PC-9 (cell line): Measurements from ENCODE around the gene GDF7. TPM values are rescaled to one million over a fixed set of nuclear protein-coding genes. Genes with fewer than 3 reads are reported as not detected.

Experiments used
- BruUV-seq: library from RNA; stranded (reverse); fragments of 400-500 nt; replicated peaks from 2 replicates; lab custom pipeline; 2021; lab: Mats Ljungman, UMichigan
- CTCF ChIA-PET: fragments of 300-600 bp; sonication (Branson Sonifier 250); formaldehyde crosslinking; loops from one replicate; lab custom pipeline; 2022; ENCODE audit warnings: antibody characterized with exemption; lab: Charles Lee
- POLR2A ChIA-PET: fragments of 300-600 bp; sonication (Branson Sonifier 250); formaldehyde crosslinking; loops from one replicate; lab custom pipeline; 2022; ENCODE audit warnings: antibody characterized with exemption; ENCODE audit not compliant: unreplicated experiment; lab: Charles Lee
- DNase-seq, 2 experiments: peaks; one replicate each; pipeline versions ENCODE4 v3.0.0 to v3.0.0-alpha.2; 2015 to 2022; ENCODE audit warnings: mixed read lengths in 1 of 2
- H2AFZ ChIP-seq: fragments of 200-600 bp; sonication (generic); 2 replicates; pipeline ENCODE4 v1.8.1; 2017; ENCODE audit warnings: antibody characterized with exemption
- H3F3A ChIP-seq: fragments of 200-600 bp; sonication (generic); 2 replicates; pipeline ENCODE4 v1.8.1; 2017; ENCODE audit warnings: antibody characterized with exemption, mild to moderate bottlenecking, low read depth; ENCODE audit not compliant: insufficient read depth
- H3K27ac ChIP-seq: fragments of 200-600 bp; sonication (generic); 2 replicates; pipeline ENCODE4 v1.6.1; 2016; ENCODE audit warnings: mixed run types
- H3K27me3 ChIP-seq: fragments of 200-600 bp; sonication (generic); 2 replicates; pipeline ENCODE4 v1.6.1; 2016; ENCODE audit warnings: low read depth, mixed run types; ENCODE audit not compliant: insufficient read depth
- H3K36me3 ChIP-seq: fragments of 200-600 bp; sonication (generic); 2 replicates; pipeline ENCODE4 v1.6.1; 2016; ENCODE audit warnings: low read depth, mixed run types
- H3K4me1 ChIP-seq: fragments of 200-600 bp; sonication (generic); replicated peaks from 2 replicates; pipeline ENCODE4 v1.6.1; 2016; ENCODE audit warnings: mixed run types; ENCODE audit not compliant: insufficient read depth
- H3K4me2 ChIP-seq: fragments of 200-600 bp; sonication (generic); 2 replicates; pipeline ENCODE4 v1.6.1; 2017; ENCODE audit warnings: mixed run types
- H3K4me3 ChIP-seq: fragments of 200-600 bp; sonication (generic); 2 replicates; pipeline ENCODE4 v1.6.1; 2016; ENCODE audit warnings: mixed run types
- H3K79me2 ChIP-seq: fragments of 200-600 bp; sonication (generic); 2 replicates; pipeline ENCODE4 v1.6.1; 2017; ENCODE audit warnings: low read depth, mixed run types
- H3K9me2 ChIP-seq: fragments of 200-600 bp; sonication (generic); 2 replicates; pipeline ENCODE4 v1.8.1; 2017; ENCODE audit warnings: mild to moderate bottlenecking; ENCODE audit not compliant: insufficient read depth
- H3K9me3 ChIP-seq: fragments of 200-600 bp; sonication (generic); 2 replicates; pipeline ENCODE4 v1.8.1; 2016; ENCODE audit warnings: low read depth; ENCODE audit not compliant: insufficient read depth
- H4K20me1 ChIP-seq: fragments of 200-600 bp; sonication (generic); 2 replicates; pipeline ENCODE4 v1.8.1; 2017; ENCODE audit not compliant: insufficient read depth
- CTCF ChIP-seq: fragments of 200-600 bp; sonication (generic); conservative IDR thresholded peaks from 2 replicates; pipeline ENCODE4 v1.6.1; 2017; ENCODE audit warnings: mixed run types, antibody characterized with exemption, mild to moderate bottlenecking, moderate library complexity
- EZH2 ChIP-seq: fragments of 200-600 bp; sonication (generic); IDR thresholded peaks from 2 replicates; pipeline ENCODE4 v1.8.0; 2017; ENCODE audit warnings: antibody characterized with exemption, low read depth
- intact Hi-C: fragments of 100-400 bp; cut with micrococcal nuclease; formaldehyde crosslinking; loops from one replicate; pipeline ENCODE4 v1.10.0; 2022; ENCODE audit not compliant: unreplicated experiment
- total RNA-seq: library from RNA; stranded (reverse); gene quantifications from 2 replicates; pipeline ENCODE4 v1.2.3, GENCODE V29; 2021

Gene GDF7
- total RNA-seq, 1 experiment from 2014 or later, result 0.04 TPM

- Histone ChIP-seq H3K4me3 (no peak overlapping the region), H3K4me2 (no peak overlapping the region), H3K27ac (no peak overlapping the region), H3F3A (no peaks in the 10 kb centered on the region; the same call in 1 of the 2 replicates), H3K27me3 (0 out of 2 replicates have a peak, but pooled peaks cover 14% of the 10 kb centered on the region), H3K9me2 (no peaks in the 10 kb centered on the region), H3K79me2 (no peaks in the 10 kb centered on the region), H2AFZ (no peak overlapping the region), H4K20me1 (no peaks in the 10 kb centered on the region), H3K36me3 (no peaks in the 10 kb centered on the region), H3K4me1 (peaks cover 13% of the 10 kb centered on the region), H3K9me3 (no peaks in the 10 kb centered on the region)
- TF ChIP-seq CTCF (no peak), EZH2 (no peak)
- no TSS peak for BruUV-seq
- POLR2A ChIA-PET, result no interaction called here
- DNase-seq, result no peak
- intact Hi-C loops, result no loop called here
- CTCF ChIA-PET, result no interaction called here
Observed at GRCh38 chr2:20665243-20666004, 1.5 kb upstream of the GDF7 start.

DNA sequence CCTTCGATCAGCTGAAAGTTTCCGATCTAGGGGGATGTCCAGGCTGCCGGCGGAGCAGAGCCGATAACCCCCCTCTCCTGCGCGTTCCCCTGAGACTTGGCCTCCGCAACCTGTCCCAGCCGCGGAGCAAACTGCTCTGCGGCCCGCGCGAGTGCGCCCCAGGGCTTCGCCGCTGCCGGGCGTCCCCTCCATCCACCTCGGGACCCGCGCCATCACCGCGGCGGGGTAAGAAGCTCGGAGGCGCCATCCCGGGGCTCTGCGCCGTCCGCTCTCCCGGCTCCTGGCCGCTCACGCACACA, 990 bp upstream of the GDF7 start:
- intact Hi-C loops, result no loop called here
- H3K79me2 ChIP-seq, result no peaks in the 10 kb centered on the region
- H2AFZ ChIP-seq, result no peak overlapping the region
- H3K27me3 ChIP-seq, result 0 out of 2 replicates have a peak, but pooled peaks cover 14% of the 10 kb centered on the region
- no peak overlapping the region for H3K27ac ChIP-seq
- no peaks in the 10 kb centered on the region for H3K9me2 ChIP-seq
- no peak overlapping the region for H3K4me2 ChIP-seq
- H3K9me3 ChIP-seq, result no peaks in the 10 kb centered on the region
- POLR2A ChIA-PET, result no interaction called here
- CTCF ChIA-PET, result no interaction called here
- H3K36me3 ChIP-seq, result no peaks in the 10 kb centered on the region
- no peak for TF ChIP-seq EZH2
- no peak for TF ChIP-seq CTCF
- no peaks in the 10 kb centered on the region; the same call in 1 of the 2 replicates for H3F3A ChIP-seq
- no TSS peak for BruUV-seq
- peaks cover 8% of the 10 kb centered on the region for H3K4me1 ChIP-seq
- no peaks in the 10 kb centered on the region for H4K20me1 ChIP-seq
- no peak for DNase-seq
- no peak overlapping the region for H3K4me3 ChIP-seq

GRCh38 chr2:20667151-20667530, 197 bp downstream of the GDF7 start:
- TF ChIP-seq EZH2 (no peak), CTCF (no peak)
- H3K27me3 ChIP-seq, result 0 out of 2 replicates have a peak, but pooled peaks cover 14% of the 10 kb centered on the region
- no peaks in the 10 kb centered on the region for H3K9me2 ChIP-seq
- no peaks in the 10 kb centered on the region for H3F3A ChIP-seq
- no peak overlapping the region for H3K27ac ChIP-seq
- no peak overlapping the region for H3K4me3 ChIP-seq
- BruUV-seq, result no TSS peak
- no peak overlapping the region for H3K4me2 ChIP-seq
- no peak overlapping the region for H2AFZ ChIP-seq
- DNase-seq, result no peak
- H3K79me2 ChIP-seq, result no peaks in the 10 kb centered on the region
- intact Hi-C loops, result no loop called here
- no peaks in the 10 kb centered on the region for H3K9me3 ChIP-seq
- POLR2A ChIA-PET, result no interaction called here
- no peaks in the 10 kb centered on the region for H4K20me1 ChIP-seq
- no peaks in the 10 kb centered on the region for H3K4me1 ChIP-seq
- CTCF ChIA-PET, result no interaction called here
- H3K36me3 ChIP-seq, result no peaks in the 10 kb centered on the region
